AG04449 (cell line): ENCODE measurements around the gene SUPT3H.
"Not testable (repeated sequence)": the region's sequence is repeated elsewhere in the genome, so short reads cannot be mapped to it uniquely, and the experiment has no call there.

Source experiments
- CTCF ChIA-PET: fragments of 350-600 bp; formaldehyde crosslinking; extraction: SDS; loops from one replicate; lab custom pipeline; 2021; ENCODE audit warnings: antibody characterized with exemption; lab: Yijun Ruan, JAX
- POLR2A ChIA-PET: fragments of 400-600, 350-600 bp; formaldehyde crosslinking; extraction: SDS; loops from one replicate; lab custom pipeline; 2020; ENCODE audit warnings: antibody characterized with exemption, inconsistent platforms; lab: Yijun Ruan, JAX
- DNase-seq: peaks from one replicate; pipeline ENCODE4 v3.0.0-alpha.2; 2010; ENCODE audit warnings: low read depth, low spot score
- H3K4me3 ChIP-seq: 2 replicates; pipeline ENCODE4 v1.5.1; 2011; ENCODE audit warnings: low read depth, mild to moderate bottlenecking, control low read depth, low read length
- TF ChIP-seq, protein P1 (sequence below): IDR thresholded peaks from one replicate; pipeline ENCODE4 v1.5.1; 2011; ENCODE audit warnings: mild to moderate bottlenecking, moderate library complexity, low read length, control low read depth, inconsistent platforms; ENCODE audit not compliant: insufficient read depth; ENCODE audit errors: missing control alignments

Gene SUPT3H

DNA sequence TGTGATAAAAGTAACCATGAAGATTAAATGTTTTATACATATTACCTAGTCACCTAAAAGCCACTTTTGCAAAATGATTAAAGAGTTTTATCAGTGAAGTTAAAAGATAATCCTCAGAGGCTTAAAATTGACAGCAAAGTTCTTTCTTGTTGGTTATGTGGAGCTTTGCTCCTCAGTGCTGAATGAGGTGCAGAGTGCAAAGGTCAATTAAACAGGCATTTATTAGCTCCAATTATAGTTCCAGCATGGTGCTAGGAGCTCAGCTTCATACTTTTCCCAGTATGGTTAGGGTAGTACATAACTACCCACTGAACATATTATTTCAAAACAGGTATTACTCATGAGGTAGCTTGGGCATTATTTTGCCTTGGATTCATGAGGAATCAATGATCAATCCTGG, 463.6 kb downstream of the SUPT3H start:
- TF ChIP-seq, protein P1, sequence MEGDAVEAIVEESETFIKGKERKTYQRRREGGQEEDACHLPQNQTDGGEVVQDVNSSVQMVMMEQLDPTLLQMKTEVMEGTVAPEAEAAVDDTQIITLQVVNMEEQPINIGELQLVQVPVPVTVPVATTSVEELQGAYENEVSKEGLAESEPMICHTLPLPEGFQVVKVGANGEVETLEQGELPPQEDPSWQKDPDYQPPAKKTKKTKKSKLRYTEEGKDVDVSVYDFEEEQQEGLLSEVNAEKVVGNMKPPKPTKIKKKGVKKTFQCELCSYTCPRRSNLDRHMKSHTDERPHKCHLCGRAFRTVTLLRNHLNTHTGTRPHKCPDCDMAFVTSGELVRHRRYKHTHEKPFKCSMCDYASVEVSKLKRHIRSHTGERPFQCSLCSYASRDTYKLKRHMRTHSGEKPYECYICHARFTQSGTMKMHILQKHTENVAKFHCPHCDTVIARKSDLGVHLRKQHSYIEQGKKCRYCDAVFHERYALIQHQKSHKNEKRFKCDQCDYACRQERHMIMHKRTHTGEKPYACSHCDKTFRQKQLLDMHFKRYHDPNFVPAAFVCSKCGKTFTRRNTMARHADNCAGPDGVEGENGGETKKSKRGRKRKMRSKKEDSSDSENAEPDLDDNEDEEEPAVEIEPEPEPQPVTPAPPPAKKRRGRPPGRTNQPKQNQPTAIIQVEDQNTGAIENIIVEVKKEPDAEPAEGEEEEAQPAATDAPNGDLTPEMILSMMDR, result no peak

DNA sequence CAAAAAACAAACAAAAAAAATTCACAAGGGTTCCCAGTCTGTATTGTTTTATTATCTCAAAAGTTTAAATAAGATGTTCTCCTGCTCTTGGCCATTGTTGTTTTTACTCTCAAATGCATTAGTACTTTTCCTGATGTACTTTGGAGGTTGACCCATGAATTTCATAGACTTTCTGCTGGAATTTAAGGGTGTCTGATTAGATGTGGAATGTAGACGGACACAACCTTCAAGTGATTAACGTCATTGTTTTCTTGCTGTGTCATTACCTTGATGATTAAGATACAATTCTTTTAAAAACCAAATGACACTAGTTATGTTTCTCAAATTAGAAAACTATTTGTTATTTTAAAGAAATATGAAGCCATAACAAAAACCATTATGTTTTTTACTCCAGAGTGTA, 471.0 kb downstream of the SUPT3H start:
- H3K4me3 ChIP-seq, result no peak overlapping the region
- DNase-seq, result no peak
- POLR2A ChIA-PET, result no interaction called here
- TF ChIP-seq, protein P1, result no peak
- CTCF ChIA-PET, result no interaction called here

More for the DNA sequence above, 463.6 kb downstream of the SUPT3H start:
- H3K4me3 ChIP-seq, result no peak overlapping the region
- DNase-seq, result no peak
- ChIA-PET POLR2A (no interaction called here), CTCF (no interaction called here)

DNA sequence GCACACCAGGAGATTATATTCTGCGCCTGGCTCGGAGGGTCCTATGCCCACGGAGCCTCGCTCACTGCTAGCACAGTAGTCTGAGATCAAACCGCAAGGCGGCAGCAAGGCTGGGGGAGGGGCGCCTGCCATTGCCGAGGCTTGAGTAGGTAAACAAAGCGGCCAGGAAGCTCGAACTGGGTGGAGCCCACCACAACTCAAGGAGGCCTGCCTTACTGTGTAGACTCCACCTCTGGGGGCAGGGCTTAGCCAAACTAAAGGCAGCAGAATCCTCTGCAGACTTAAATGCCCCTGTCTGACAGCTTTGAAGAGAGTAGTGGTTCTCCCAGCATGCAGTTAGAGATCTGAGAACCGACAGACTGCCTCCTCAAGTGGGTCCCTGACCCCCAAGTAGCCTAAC, 477.4 kb downstream of the SUPT3H start:
- POLR2A ChIA-PET, DNase-seq, CTCF ChIA-PET, H3K4me3 ChIP-seq: not testable (repeated sequence)

DNA sequence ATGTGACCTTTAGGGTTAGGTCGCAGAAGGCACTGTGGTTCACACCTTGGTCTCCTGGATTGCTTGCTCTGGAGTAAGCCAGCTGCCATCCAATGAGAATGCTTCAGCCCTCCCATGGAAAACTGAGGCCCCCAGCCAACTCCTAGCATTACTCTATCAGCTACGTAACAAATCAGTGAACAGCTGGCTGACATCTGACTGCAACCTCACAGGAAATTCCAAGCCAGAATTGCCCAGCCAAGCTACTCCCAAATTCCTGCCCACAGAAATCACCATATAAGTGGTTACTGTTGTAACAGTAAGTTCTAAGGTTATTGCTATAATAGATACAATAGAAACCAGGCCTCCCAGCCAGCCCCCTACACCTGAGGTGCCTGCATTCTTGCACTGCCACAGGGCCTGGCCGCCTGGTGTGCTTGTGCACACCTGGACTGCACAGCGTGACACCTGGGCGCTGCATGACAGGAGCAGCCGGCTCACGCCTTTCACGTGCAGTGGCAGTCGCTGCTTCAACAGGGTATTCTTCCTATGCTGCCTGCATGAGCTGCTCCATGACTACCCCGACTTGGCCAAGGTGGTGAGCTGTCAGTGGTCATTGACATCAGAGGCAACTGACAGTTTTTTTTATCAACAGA, 479.3 kb downstream of the SUPT3H start:
- ChIA-PET CTCF (interaction anchor here (1.5 kb wide), 1 partner anchor 423 kb away, joined by 4 read pairs; no protein-coding TSS in a partner anchor), POLR2A (no interaction called here)
- TF ChIP-seq, protein P1, result no peak
- H3K4me3 ChIP-seq, result no peak overlapping the region
- DNase-seq, result peak; percentile 41

DNA sequence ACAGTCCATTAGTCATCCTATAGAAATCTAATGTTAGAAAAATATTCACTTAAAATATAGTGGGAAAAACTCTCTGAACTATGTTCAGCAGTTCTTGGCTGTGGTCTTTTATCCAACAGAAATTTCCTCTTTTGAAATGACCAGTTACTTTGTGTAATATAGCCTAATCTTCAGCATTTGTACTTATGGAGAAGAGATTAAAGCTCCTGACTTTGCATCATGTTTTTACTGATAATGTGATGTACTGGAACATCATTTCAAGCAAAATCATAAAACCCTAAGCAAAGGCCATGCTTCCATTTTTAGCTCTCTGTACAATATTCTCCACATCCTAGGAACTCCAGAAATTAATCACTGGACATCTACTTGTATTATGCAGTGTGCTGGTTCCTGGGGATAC, 480.4 kb downstream of the SUPT3H start:
- TF ChIP-seq, protein P1, result no peak
- no peak overlapping the region for H3K4me3 ChIP-seq
- POLR2A ChIA-PET, result no interaction called here
- no peak for DNase-seq
- CTCF ChIA-PET, result interaction anchor here (1.5 to 1.7 kb wide), 2 partner anchors 241 to 422 kb away, joined by 4 to 5 read pairs; no protein-coding TSS in a partner anchor

DNA sequence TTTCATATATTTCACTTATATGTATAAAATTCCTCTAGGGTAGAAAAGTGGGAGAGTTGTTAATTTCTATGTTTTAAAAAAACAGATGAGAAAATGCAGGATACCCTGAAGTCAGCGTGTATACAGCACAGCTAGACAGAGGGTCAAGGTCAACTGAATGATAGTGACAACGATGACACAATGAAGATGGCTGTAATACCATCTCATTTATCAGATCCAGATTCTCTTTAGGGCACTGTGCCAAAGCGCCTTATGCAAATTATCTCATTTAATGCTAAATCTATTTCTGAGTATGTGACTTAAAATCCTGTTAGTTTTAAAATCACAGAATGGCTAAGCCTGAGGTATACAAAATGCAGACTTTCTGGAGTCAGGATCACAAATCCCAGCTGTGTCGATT, 481.0 kb downstream of the SUPT3H start:
- POLR2A ChIA-PET, result no interaction called here
- no peak for DNase-seq
- CTCF ChIA-PET, result interaction anchor here (1.7 kb wide), 1 partner anchor 241 kb away, joined by 5 read pairs; no protein-coding TSS in a partner anchor
- H3K4me3 ChIP-seq, result no peak overlapping the region
- TF ChIP-seq, protein P1, result no peak

DNA sequence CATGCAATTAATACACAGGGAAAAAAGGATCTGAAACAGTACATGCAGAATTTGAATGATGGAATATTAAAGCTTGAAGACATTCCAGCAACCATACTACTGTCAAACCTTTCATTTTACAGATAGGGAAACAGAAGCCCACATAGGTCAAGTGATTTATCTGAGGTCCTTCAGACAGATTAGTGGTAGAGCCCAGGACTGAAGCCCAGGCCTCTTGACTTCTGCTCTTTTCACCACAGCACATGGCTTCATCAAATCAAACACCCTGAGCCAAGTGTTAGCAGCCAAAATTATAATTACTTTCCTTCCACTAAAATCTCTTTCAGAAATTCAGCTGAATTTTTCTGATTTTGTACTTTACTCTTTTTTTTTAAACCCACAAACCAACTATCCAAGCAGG, 485.2 kb downstream of the SUPT3H start:
- H3K4me3 ChIP-seq, result no peak overlapping the region
- ChIA-PET POLR2A (no interaction called here), CTCF (interaction anchor here (1.2 kb wide), 1 partner anchor 416 kb away, joined by 3 read pairs; no protein-coding TSS in a partner anchor)
- TF ChIP-seq, protein P1, result no peak
- no peak for DNase-seq

DNA sequence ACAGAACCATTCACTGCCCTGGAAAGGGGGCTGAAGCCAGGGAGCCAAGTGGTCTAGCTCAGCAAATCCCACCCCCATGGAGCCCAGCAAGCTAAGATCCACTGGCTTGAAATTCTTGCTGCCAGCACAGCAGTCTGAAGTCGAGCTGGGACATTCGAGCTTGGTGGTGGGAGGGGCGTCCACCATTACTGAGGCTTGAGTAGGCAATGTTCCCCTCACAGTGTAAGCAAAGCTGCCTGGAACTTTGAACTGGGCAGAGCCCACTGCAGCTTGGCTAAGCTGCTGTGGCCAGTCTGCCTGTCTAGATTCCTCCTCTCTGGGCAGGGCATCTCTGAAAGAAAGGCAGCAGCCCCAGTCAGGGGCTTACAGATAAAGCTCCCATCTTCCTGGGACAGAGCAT, 498.7 kb downstream of the SUPT3H start:
- POLR2A ChIA-PET, DNase-seq, H3K4me3 ChIP-seq: not testable (repeated sequence)
- CTCF ChIA-PET, result interaction anchor here (0.6 kb wide), 1 partner anchor 20 kb away, joined by 3 read pairs; no protein-coding TSS in a partner anchor

DNA sequence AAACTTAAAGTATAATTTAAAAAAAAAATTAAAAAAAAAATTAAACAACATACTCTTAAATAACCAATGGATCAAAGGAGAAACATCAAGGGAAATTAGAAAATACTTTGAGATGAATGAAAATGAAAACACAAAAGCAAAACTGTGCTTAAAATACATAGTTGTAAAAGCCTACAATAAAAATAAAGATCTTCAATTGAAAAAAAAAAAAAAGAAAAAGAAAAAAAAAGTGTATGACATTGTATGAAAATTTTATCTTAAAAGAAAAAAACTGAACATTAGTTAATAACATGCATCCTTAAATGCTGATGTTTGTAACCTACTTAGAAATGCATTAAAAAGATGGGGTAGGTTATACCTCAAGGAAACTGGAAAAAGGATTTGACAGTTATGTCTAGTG, 501.1 kb downstream of the SUPT3H start:
- DNase-seq, POLR2A ChIA-PET, H3K4me3 ChIP-seq, CTCF ChIA-PET: not testable (repeated sequence)
